Panc1 (cell line): ENCODE results near the gene FSTL4. TPM values are rescaled to one million over a fixed set of nuclear protein-coding genes. Genes with fewer than 3 reads are reported as not detected.

Source experiments
- ATAC-seq: fragments of 200-7000 bp; cut with Tn5 transposase; 2 replicates; pipeline ENCODE4 v1.9.1; 2020; ENCODE audit warnings: mild to moderate bottlenecking, moderate library complexity
- BruUV-seq: library from RNA; stranded (reverse); fragments of 400-500 nt; replicated peaks from 2 replicates; lab custom pipeline; 2021; lab: Mats Ljungman, UMichigan
- CTCF ChIA-PET: fragments of 300-600 bp; sonication (Branson Sonifier 250); formaldehyde crosslinking; loops from one replicate; lab custom pipeline; 2022; ENCODE audit warnings: antibody characterized with exemption; lab: Charles Lee
- POLR2A ChIA-PET: fragments of 300-600 bp; sonication (Branson Sonifier 250); formaldehyde crosslinking; loops from one replicate; lab custom pipeline; 2022; ENCODE audit warnings: antibody characterized with exemption; lab: Charles Lee
- DNase-seq: peaks from one replicate; pipeline ENCODE4 v3.0.0-alpha.2; 2010; ENCODE audit warnings: low read depth, low spot score
- H3K27ac ChIP-seq: 2 replicates; pipeline ENCODE4 v1.5.1; 2011; ENCODE audit warnings: mild to moderate bottlenecking, low read length, inconsistent platforms
- H3K27me3 ChIP-seq: fragments of 200-500 bp; sonication (Bioruptor generic); 2 replicates; pipeline ENCODE4 v1.6.0; 2014; ENCODE audit warnings: low read length, inconsistent platforms; ENCODE audit not compliant: control insufficient read depth, insufficient read depth
- H3K36me3 ChIP-seq: fragments of 200-500 bp; sonication (Bioruptor generic); 2 replicates; pipeline ENCODE4 v1.5.1; 2014; ENCODE audit warnings: inconsistent platforms, mild to moderate bottlenecking, low read length, moderate library complexity; ENCODE audit not compliant: control insufficient read depth, insufficient read depth
- H3K4me1 ChIP-seq: 2 replicates; pipeline ENCODE4 v1.5.1; 2011; ENCODE audit warnings: inconsistent platforms, mild to moderate bottlenecking, low read length, moderate library complexity; ENCODE audit not compliant: control insufficient read depth, insufficient read depth
- H3K4me3 ChIP-seq, 2 experiments: 2 replicates each; pipeline ENCODE4 v1.5.1; 2011 to 2012; ENCODE audit warnings: low read depth in 2 of 2, low read length in 2 of 2, mild to moderate bottlenecking in 2 of 2, inconsistent platforms in 1 of 2, moderate library complexity in 1 of 2
- H3K9me3 ChIP-seq: fragments of 200-500 bp; sonication (Bioruptor generic); 2 replicates; pipeline ENCODE4 v1.5.1; 2014; ENCODE audit warnings: low read depth, mild to moderate bottlenecking, inconsistent platforms, low read length, moderate library complexity; ENCODE audit not compliant: control insufficient read depth, insufficient read depth
- CTCF ChIP-seq: fragments of 450-650 bp; IDR thresholded peaks from 2 replicates; pipeline ENCODE4 v1.5.1; 2017; ENCODE audit warnings: mild to moderate bottlenecking
- POLR2AphosphoS5 ChIP-seq: IDR thresholded peaks from 2 replicates; pipeline ENCODE4 v1.6.1; 2012; ENCODE audit warnings: mild to moderate bottlenecking, low read depth, low read length, moderate library complexity
- REST ChIP-seq, 2 experiments: IDR thresholded peaks; 2 replicates each; pipeline ENCODE4 v1.6.1; 2011 to 2012; ENCODE audit warnings: low read depth in 2 of 2, control low read depth in 1 of 2, low read length in 1 of 2, mild to moderate bottlenecking in 1 of 2, moderate library complexity in 1 of 2; ENCODE audit not compliant: insufficient read depth in 1 of 2
- SIN3A ChIP-seq: IDR thresholded peaks from 2 replicates; pipeline ENCODE4 v1.6.1; 2012; ENCODE audit warnings: low read depth, mild to moderate bottlenecking, low read length, moderate library complexity, borderline replicate concordance; ENCODE audit not compliant: insufficient read depth
- TCF7L2 ChIP-seq: IDR thresholded peaks from 2 replicates; pipeline ENCODE4 v1.6.1; 2011; ENCODE audit warnings: mild to moderate bottlenecking, low read depth, low read length, inconsistent platforms
- in situ Hi-C: cut with HindIII; loops from 2 replicates; pipeline ENCODE4 v1.10.0; 2016; ENCODE audit warnings: low sequenced_read_pairs, low pct_unique_long_range_greater_than_20kb
- intact Hi-C: fragments of 100-400 bp; cut with micrococcal nuclease; formaldehyde crosslinking; loops from one replicate; pipeline ENCODE4 v1.10.0; 2022; ENCODE audit not compliant: unreplicated experiment
- total RNA-seq: library from RNA; stranded (reverse); gene quantifications from one replicate; pipeline ENCODE4 v1.2.1, GENCODE V29; 2021; ENCODE audit not compliant: unreplicated experiment

Gene FSTL4
- total RNA-seq, 1 experiment from 2014 or later, result 0.18 TPM

- H3K4me3 ChIP-seq, result no peak overlapping the region
- DNase-seq, result no peak
- in situ Hi-C loops, result no loop called here
- H3K9me3 ChIP-seq, result no peaks in the 10 kb centered on the region
- no peak for ATAC-seq
- no TSS peak for BruUV-seq
- intact Hi-C loops, result no loop called here
- ChIA-PET POLR2A (no interaction called here), CTCF (no interaction called here)
- no peaks in the 10 kb centered on the region for H3K36me3 ChIP-seq
- H3K27ac ChIP-seq, result no peak overlapping the region
- TF ChIP-seq TCF7L2, result no peak
- no peak for TF ChIP-seq POLR2AphosphoS5
- no peak for TF ChIP-seq REST (IDR thresholded peaks at IDR 0.05; ENCODE audit: insufficient read depth in 1 of 2, low read depth in 2 of 2, low read length in 1 of 2)
- no peak for TF ChIP-seq SIN3A
- no peak for TF ChIP-seq CTCF
- peaks cover 19% of the 10 kb centered on the region for H3K27me3 ChIP-seq
- H3K4me1 ChIP-seq, result no peaks in the 10 kb centered on the region
Observed at GRCh38 chr5:133655966-133656365, 43.6 kb upstream of the FSTL4 start.

GRCh38 chr5:133653760-133654049 is 41.4 kb upstream of the FSTL4 start:
- POLR2A ChIA-PET, result no interaction called here
- Histone ChIP-seq H3K27me3 (peaks cover 20% of the 10 kb centered on the region), H3K36me3 (no peaks in the 10 kb centered on the region), H3K4me1 (no peaks in the 10 kb centered on the region), H3K27ac (no peak overlapping the region), H3K9me3 (no peaks in the 10 kb centered on the region), H3K4me3 (no peak overlapping the region)
- in situ Hi-C loops (no loop called here), intact Hi-C loops (no loop called here)
- no TSS peak for BruUV-seq
- no peak for TF ChIP-seq POLR2AphosphoS5
- TF ChIP-seq REST (IDR thresholded peaks at IDR 0.05; ENCODE audit: insufficient read depth in 1 of 2, low read depth in 2 of 2, low read length in 1 of 2), result no peak
- TF ChIP-seq CTCF, result no peak
- TF ChIP-seq SIN3A, result no peak
- no peak for TF ChIP-seq TCF7L2
- CTCF ChIA-PET, result no interaction called here
- no peak for DNase-seq
- ATAC-seq, result no peak
